ENCODE measurements around the gene BDKRB2. TPM values are rescaled to one million over a fixed set of nuclear protein-coding genes. Genes with fewer than 3 reads are reported as not detected.

Gene BDKRB2
- total RNA-seq, 1 experiment from 2014 or later: 0.15 TPM

DNA sequence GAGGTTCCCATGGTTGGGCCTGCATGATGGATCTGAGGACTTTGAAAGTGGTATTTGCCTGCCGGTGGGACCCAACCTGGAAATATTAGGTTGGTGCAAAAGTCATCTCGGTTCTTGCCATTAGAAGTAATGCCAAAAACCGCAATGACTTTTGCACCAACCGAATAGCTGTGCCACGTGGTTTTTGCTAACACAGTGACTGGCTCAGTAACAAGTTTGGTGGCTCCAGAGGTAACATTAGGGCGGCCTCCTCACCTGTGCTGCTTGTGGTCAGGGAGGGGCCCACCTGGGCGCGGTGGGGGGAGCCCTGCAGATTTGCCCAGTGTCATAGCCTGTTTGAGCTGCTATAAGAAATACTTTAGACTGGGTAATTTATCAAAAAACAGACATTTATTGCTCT, 1.8 kb downstream of the BDKRB2 start:
- H4K20me1 ChIP-seq (ENCODE audit: control insufficient read depth, insufficient read depth, insufficient read length): no peaks in the 10 kb centered on the region
- no peak overlapping the region for H3K23ac ChIP-seq (ENCODE audit: insufficient read length, low read depth, low read length)
- H3K14ac ChIP-seq (ENCODE audit: insufficient read depth, low read length): no peak overlapping the region
- no peak overlapping the region for H4K8ac ChIP-seq (replicated peaks; ENCODE audit: insufficient read length, low read depth, low read length)
- no peak overlapping the region for H3T11ph ChIP-seq (ENCODE audit: low read length)
- H3K9me3 ChIP-seq (ENCODE audit: control insufficient read depth, low read depth, low read length): no peaks in the 10 kb centered on the region
- no peak overlapping the region for H3K18ac ChIP-seq (ENCODE audit: insufficient read length, low read depth, low read length)
- no peak overlapping the region for H2BK120ac ChIP-seq (ENCODE audit: low read depth, low read length, poor library complexity, severe bottlenecking)
- H3K9ac ChIP-seq (ENCODE audit: extremely low read depth, insufficient read length, low read length): no peak overlapping the region
- peaks cover 14 to 26% of the 10 kb centered on the region in 2 experiments for H3K4me1 Mint-ChIP-seq
- H4K91ac ChIP-seq (ENCODE audit: insufficient read length, low read depth, low read length): no peak overlapping the region
- no peak overlapping the region for H3K56ac ChIP-seq (ENCODE audit: insufficient read length, low read depth, low read length)
- peaks cover 11% of the 10 kb centered on the region for H3K23me2 ChIP-seq (ENCODE audit: insufficient read length, low read depth, low read length, poor library complexity, severe bottlenecking)
- H2AFZ ChIP-seq (ENCODE audit: low read length): no peak overlapping the region
- TF ChIP-seq, protein P1, sequence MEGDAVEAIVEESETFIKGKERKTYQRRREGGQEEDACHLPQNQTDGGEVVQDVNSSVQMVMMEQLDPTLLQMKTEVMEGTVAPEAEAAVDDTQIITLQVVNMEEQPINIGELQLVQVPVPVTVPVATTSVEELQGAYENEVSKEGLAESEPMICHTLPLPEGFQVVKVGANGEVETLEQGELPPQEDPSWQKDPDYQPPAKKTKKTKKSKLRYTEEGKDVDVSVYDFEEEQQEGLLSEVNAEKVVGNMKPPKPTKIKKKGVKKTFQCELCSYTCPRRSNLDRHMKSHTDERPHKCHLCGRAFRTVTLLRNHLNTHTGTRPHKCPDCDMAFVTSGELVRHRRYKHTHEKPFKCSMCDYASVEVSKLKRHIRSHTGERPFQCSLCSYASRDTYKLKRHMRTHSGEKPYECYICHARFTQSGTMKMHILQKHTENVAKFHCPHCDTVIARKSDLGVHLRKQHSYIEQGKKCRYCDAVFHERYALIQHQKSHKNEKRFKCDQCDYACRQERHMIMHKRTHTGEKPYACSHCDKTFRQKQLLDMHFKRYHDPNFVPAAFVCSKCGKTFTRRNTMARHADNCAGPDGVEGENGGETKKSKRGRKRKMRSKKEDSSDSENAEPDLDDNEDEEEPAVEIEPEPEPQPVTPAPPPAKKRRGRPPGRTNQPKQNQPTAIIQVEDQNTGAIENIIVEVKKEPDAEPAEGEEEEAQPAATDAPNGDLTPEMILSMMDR (conservative IDR thresholded peaks at IDR 0.05): no peak
- no peak overlapping the region for H4K5ac ChIP-seq (ENCODE audit: insufficient read length, low read depth, low read length)
- no peak overlapping the region for H3K4me2 ChIP-seq (ENCODE audit: insufficient read depth, insufficient read length, low read length)
- H2BK12ac ChIP-seq (ENCODE audit: insufficient read length, low read depth, low read length): no peak overlapping the region
- H2BK15ac ChIP-seq (ENCODE audit: low read depth, low read length): no peak overlapping the region
- H3K36me3 Mint-ChIP-seq (ENCODE audit: insufficient read depth in 1 of 3, low read depth in 3 of 3): peaks cover 0 to 5% (median 0%) of the 10 kb centered on the region in 3 experiments; a peak in 1 of 7 replicates
- H3K27ac Mint-ChIP-seq: no peak overlapping the region
- H3K4me1 ChIP-seq (ENCODE audit: insufficient read depth, low read length): no peaks in the 10 kb centered on the region
- H2BK20ac ChIP-seq (ENCODE audit: low read depth, low read length, poor library complexity, severe bottlenecking): no peak overlapping the region
- no peak overlapping the region for H2BK5ac ChIP-seq (ENCODE audit: insufficient read length, low read length)
- no peaks in the 10 kb centered on the region for H3K79me2 ChIP-seq (ENCODE audit: insufficient read depth, low read length)
- no CpG with 5 or more reads among the region's 8 CpGs for WGBS (ENCODE audit: extremely low coverage, insufficient read length, low lambda C conversion rate)
- H3K9me3 Mint-ChIP-seq: no peaks in the 10 kb centered on the region; a peak in 1 of 5 replicates
- H3K27ac ChIP-seq (ENCODE audit: insufficient read length, low read depth, low read length): no peak overlapping the region
- peaks cover 52% of the 10 kb centered on the region for H3K27me3 Mint-ChIP-seq (ENCODE audit: low read depth)
- H3K4ac ChIP-seq (ENCODE audit: low read depth, low read length): no peak overlapping the region
- DNase-seq: no peak
- peaks cover 2% of the 10 kb centered on the region; the same call in 1 of the 2 replicates for H3K27me3 ChIP-seq (ENCODE audit: insufficient read depth, low read length)
- H3K4me3 Mint-ChIP-seq: no peak overlapping the region
- H2AK5ac ChIP-seq (ENCODE audit: insufficient read length, low read length): no peak overlapping the region
- H3K79me1 ChIP-seq (ENCODE audit: insufficient read depth, low read depth, low read length, poor library complexity, severe bottlenecking): no peaks in the 10 kb centered on the region
